Activated T-cell treated with anti-CD3 and anti-CD28 coated beads for 1 hour (primary cell): ENCODE results near the gene IFI27.
"Not testable (repeated sequence)": the region's sequence is repeated elsewhere in the genome, so short reads cannot be mapped to it uniquely, and the experiment has no call there.

Experiments used
- DNase-seq: peaks from one replicate; pipeline ENCODE4 v3.0.0-alpha.2; 2020; ENCODE audit warnings: low read depth

IFI27 gene

DNA sequence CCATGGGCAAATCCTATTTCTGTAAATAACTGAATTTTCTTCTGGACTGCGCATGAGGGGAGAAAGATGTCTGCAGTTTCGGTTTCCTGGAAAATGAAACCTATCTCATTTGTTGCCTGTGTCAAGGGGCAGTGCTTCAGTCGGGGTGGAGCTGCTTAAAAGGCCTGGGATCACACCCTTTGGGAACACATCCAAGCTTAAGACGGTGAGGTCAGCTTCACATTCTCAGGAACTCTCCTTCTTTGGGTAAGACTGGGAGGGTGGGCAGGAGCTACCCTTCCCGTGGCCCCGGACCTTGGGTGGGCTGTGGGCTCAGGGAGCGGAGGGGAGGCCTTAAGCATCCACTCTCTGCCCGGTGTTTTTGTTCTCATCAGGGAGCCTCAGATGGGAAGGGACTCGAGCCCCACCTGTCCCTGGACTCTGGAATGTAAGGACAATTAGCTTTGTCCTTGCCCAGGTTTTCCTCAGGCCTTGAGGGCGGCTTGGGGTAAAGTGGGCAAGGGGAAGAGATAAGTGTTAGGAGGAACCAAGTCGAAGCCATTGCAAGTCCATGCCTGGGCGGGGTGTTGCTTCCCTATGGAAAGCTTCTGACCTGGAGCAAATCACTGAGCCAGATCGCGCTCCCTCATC lies at the start of gene IFI27:
Gene IFI27, plus strand, starts transcription at position 185 of the 630 bp plus-strand sequence.
- DNase-seq = no peak

DNA sequence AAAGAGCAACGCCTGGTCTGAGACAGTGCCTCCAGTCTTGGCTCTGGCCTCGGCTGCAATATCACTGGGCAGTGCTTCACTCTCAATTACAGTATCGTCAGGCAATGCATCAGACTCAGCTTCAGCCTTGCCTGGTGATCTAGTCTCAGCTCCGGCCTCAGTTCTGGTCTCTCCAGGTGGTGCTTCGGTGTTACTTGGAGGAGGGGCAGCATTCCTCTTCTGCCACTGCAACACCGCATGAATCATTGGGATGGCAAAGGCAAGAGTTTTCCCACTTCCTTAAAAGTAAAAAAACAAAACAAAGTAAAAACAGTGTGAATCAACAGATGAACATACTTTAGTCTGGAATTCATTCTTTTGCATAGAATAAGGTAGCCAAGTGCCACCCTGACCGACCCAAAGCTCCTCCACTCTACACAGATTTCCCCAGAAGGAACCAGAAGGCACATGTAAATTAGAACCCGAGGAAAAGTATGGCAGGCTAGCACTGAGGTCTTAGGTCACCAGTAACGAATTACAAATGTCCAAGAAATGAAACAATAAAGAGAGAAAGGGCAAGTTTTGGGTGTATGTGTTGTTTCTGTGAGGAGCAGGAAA lies 48.1 kb upstream of the IFI27 start:
- no peak for DNase-seq

GRCh38 chr14:94066089-94066676 lies 44.4 kb upstream of the IFI27 start:
- no peak for DNase-seq

DNA sequence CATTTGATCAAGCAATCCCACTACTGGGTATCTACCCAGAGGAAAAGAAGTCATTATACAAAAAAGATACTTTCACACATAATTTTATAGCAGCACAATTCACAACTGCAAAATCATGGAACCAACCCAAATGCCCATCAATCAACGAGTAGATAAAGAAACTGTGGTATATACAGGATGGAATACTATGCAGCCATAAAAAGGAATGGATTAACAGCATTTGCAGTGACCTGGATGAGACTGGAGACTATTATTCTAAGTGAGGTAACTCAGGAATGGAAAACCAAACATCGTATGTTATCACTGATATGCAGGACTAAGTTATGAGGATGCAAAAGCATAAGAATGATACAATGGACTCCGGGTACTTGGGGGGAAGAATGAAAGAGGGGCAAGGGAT lies 38.5 kb upstream of the IFI27 start:
- not testable (repeated sequence) for DNase-seq

GRCh38 chr14:94074534-94074933 lies 36.0 kb upstream of the IFI27 start:
- DNase-seq = no peak

DNA sequence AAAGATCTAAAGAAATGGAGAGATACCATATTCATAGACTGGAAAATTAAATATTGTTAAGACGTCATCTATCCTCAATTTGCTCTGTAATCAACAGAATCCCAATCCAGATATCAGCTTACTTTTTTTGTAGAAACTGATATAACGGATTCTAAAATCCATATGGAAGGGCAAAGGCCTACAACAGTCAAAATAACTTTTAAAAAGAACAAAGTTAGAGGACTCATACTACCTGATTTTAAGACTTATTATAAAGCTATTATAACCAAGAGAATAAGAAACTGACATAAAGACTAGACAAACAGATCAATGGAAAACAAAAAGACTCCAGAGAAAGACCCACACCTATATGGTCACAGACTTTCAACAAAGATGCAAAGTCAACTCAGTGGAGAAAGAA lies 35.5 kb upstream of the IFI27 start:
- DNase-seq = no peak

DNA sequence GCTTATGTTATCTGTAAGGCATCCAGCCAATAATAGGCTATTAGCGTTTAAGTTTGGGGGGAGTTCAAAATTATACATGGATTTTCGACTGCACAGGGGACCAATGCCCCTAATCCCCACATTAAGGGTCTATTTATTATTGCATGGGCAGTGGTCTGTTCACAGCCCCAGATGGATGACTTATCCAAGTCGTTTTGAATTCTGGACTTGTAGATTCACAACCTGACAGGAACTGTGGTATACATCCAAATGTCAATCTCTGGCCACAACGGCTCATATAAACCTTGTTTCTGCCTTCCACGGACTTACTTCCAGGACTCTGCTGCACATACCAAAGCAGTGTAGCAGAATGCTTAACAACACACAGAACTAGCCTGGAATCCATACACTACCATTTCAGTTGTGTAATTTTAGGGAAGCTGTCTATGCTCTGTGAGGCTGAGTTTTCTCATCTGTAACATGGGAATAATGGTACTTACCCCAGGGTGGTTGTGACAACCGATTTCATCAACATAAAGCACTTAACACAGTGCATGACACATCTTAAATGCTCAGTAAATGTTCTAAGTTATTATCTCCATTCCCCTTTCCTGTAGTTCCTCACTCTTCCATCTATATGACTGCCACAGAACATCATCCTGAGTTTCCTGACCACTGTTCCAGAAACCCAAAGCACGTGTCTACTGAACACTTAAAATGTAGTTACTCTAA lies 33.3 kb upstream of the IFI27 start:
- no peak for DNase-seq

DNA sequence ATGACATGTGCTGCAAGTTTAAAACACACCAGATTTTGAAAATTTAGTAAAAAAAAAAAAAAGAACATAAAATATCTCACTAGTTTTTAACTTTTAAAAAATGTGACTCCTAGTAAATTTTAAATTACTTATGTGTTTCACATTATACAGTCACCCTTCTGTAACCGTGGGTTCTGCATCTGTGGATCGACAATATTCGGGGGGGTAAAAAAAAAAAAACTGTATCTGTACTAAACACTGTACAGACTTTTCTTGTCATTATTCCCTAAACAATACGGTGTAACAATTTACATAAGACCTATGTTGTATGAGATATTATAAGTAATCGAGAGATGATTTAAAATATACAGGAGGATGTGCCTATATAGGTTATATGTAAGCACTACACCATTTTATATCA lies 32.7 kb upstream of the IFI27 start:
- no peak for DNase-seq

- DNase-seq = no peak
Measured at GRCh38 chr14:94079891-94080620, 30.5 kb upstream of the IFI27 start.

DNA sequence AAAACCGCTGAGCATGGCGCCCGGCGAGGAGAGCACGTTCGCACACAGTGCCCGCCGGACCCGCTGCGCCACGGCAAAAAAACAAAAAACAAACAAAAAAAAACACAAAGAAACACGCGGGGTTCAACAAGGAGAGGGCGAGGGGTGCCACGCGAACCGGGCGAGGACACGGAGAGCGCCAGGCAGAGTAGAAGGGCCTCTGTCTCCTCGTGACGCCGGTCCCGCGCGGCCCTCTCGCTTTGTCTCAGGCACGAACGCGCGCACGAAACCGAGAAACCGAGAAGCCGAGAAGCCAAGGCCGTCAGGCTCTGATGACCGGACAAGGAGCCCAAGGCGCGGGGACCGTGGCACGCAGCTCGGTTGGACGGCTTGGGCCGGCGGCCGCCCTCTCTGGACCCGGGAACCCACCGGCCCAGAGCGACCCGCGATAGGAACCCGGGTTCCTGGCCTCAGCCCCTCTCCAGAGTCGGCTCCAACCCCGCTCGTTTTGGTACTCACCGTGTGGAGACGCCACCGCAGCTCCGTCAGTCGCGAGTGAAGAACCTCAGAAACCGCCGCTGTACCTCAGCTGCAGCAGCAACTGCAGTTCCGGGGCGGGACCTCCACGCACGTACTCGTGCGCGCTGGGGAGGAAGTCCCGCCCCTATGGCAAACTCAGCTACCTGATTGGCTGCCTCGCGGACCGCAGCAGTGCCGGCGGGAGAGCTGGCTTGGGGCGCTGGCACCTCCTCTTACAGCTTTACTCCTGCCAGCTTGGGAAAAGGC lies 29.7 kb upstream of the IFI27 start, which contains the start of the genes DDX24 and IFI27L1:
Gene DDX24, minus strand, starts transcription at position 582 of the 765 bp plus-strand sequence. CDS start 1,460 bp downstream, outside the sequence.
Gene IFI27L1, plus strand, starts transcription at position 690 of the 765 bp plus-strand sequence. CDS start 15,628 bp downstream, outside the sequence.
- DNase-seq = peak; percentile 91

GRCh38 chr14:94081386-94081820 lies 29.1 kb upstream of the IFI27 start:
- no peak for DNase-seq

- DNase-seq = no peak
Measured at GRCh38 chr14:94087891-94088290, 22.6 kb upstream of the IFI27 start.

GRCh38 chr14:94088516-94088915 lies 22.0 kb upstream of the IFI27 start:
- no peak for DNase-seq

GRCh38 chr14:94089479-94089878 lies 21.1 kb upstream of the IFI27 start:
- DNase-seq = no peak

DNA sequence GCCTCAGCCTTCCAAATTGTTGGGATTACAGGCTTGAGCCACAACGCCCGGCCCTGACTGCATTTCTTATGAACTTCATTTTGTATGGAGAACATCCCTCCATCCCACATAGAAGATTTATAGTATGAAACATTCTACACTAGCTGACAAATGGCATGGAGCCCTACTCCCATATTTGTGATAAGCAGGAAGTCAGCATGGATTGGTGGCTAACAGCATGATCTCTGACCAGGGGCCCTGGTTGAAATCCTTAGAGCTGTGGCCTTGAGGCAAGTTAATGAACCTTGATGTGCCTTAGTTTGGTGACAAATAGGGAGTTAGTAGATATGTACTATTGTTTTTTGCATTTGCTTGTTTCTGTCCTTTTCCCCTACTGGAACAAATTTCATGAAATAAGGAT lies 17.1 kb upstream of the IFI27 start:
- no peak for DNase-seq

- no peak for DNase-seq
Measured at GRCh38 chr14:94097091-94097490, 13.4 kb upstream of the IFI27 start.

- no peak for DNase-seq
Measured at GRCh38 chr14:94098326-94098992, 12.1 kb upstream of the IFI27 start.

- no peak for DNase-seq
Measured at GRCh38 chr14:94099006-94099405, 11.5 kb upstream of the IFI27 start.

DNA sequence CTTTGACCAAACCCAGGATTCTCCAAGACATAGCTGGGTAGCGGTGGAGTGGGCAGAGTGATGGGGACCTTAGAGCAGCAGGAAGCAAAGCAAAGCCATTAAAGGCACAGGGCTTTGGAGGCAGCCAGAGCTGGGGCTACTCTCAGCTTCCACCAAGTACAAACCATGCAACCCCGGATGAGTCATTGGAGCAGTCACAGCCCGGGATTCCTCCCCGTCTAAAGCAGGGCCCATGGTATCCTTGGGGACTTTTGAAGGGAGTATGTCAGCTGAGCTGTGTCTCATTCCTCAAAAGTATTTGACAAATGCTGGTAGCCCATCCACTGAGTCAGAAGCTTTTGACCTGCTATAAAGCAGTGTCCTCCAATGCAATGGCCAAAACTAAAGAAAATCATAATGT lies 9.7 kb upstream of the IFI27 start:
- DNase-seq = no peak

- DNase-seq = no peak
Measured at GRCh38 chr14:94101748-94102147, 8.8 kb upstream of the IFI27 start.
